ENCODE measurements around the gene KCNK3. TPM values are rescaled to one million over a fixed set of nuclear protein-coding genes. Genes with fewer than 3 reads are reported as not detected.

KCNK3 gene
- total and polyA plus RNA-seq, 2 of the 13 experiments (the other 11 are each of a cell fraction or from before 2014, with no cell fraction given) = not detected

- no peak for TF ChIP-seq ZNF512B (CRISPR knock-in tag; IDR thresholded peaks at IDR 0.05; ENCODE audit: borderline replicate concordance)
- no peak for TF ChIP-seq ZHX1 (CRISPR knock-in tag; IDR thresholded peaks at IDR 0.05; ENCODE audit: low read depth)
- TF ChIP-seq KLF12 (CRISPR knock-in tag; IDR thresholded peaks at IDR 0.05; ENCODE audit: borderline replicate concordance) = no peak
- no peak for TF ChIP-seq ZNF510 (CRISPR knock-in tag; IDR thresholded peaks at IDR 0.05; ENCODE audit: low read depth)
- TF ChIP-seq, protein P1, sequence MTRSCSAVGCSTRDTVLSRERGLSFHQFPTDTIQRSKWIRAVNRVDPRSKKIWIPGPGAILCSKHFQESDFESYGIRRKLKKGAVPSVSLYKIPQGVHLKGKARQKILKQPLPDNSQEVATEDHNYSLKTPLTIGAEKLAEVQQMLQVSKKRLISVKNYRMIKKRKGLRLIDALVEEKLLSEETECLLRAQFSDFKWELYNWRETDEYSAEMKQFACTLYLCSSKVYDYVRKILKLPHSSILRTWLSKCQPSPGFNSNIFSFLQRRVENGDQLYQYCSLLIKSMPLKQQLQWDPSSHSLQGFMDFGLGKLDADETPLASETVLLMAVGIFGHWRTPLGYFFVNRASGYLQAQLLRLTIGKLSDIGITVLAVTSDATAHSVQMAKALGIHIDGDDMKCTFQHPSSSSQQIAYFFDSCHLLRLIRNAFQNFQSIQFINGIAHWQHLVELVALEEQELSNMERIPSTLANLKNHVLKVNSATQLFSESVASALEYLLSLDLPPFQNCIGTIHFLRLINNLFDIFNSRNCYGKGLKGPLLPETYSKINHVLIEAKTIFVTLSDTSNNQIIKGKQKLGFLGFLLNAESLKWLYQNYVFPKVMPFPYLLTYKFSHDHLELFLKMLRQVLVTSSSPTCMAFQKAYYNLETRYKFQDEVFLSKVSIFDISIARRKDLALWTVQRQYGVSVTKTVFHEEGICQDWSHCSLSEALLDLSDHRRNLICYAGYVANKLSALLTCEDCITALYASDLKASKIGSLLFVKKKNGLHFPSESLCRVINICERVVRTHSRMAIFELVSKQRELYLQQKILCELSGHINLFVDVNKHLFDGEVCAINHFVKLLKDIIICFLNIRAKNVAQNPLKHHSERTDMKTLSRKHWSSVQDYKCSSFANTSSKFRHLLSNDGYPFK (CRISPR knock-in tag; IDR thresholded peaks at IDR 0.05; ENCODE audit: borderline replicate concordance) = no peak
- TF ChIP-seq ZBTB10 (CRISPR knock-in tag; IDR thresholded peaks at IDR 0.05; ENCODE audit: borderline replicate concordance) = no peak
- TF ChIP-seq PTBP1 (IDR thresholded peaks at IDR 0.05; ENCODE audit: low read depth, low read length, poor library complexity, severe bottlenecking) = no peak
- TF ChIP-seq ZNF713 (CRISPR knock-in tag; IDR thresholded peaks at IDR 0.05) = no peak
- no peak for TF ChIP-seq ZMYM2 (CRISPR knock-in tag; IDR thresholded peaks at IDR 0.05)
- no peak for TF ChIP-seq HCFC1 (IDR thresholded peaks at IDR 0.05; ENCODE audit: low read depth, low read length)
- no peak for TF ChIP-seq ZNF367 (CRISPR knock-in tag; IDR thresholded peaks at IDR 0.05; ENCODE audit: borderline replicate concordance)
- no peak for TF ChIP-seq MXD4 (CRISPR knock-in tag; IDR thresholded peaks at IDR 0.05)
- no peak for TF ChIP-seq ZNF891 (CRISPR knock-in tag; IDR thresholded peaks at IDR 0.05)
- no peak for TF ChIP-seq XBP1 (CRISPR knock-in tag; IDR thresholded peaks at IDR 0.05)
- TF ChIP-seq FOSL1 (CRISPR knock-in tag; IDR thresholded peaks at IDR 0.05; ENCODE audit: borderline replicate concordance) = no peak
- TF ChIP-seq CEBPG (CRISPR knock-in tag; IDR thresholded peaks at IDR 0.05) = no peak
- TF ChIP-seq RORA (CRISPR knock-in tag; IDR thresholded peaks at IDR 0.05) = no peak
Measured at GRCh38 chr2:26772064-26773001, 79.8 kb downstream of the KCNK3 start (continued).

All from HepG2 (cell line).